Suprapubic skin (tissue), 4 donors: ENCODE data around the gene TNFAIP8L2. TPM values are rescaled to one million over a fixed set of nuclear protein-coding genes. Genes with fewer than 3 reads are reported as not detected.
A peak's percentile ranks its signal among the peaks of the same experiment; 100 is the strongest.
"Not testable (repeated sequence)": the region's sequence is repeated elsewhere in the genome, so short reads cannot be mapped to it uniquely, and the experiment has no call there.

Experiments used
- DNase-seq, 2 donors: peaks; one replicate each; pipeline ENCODE4 v3.0.0-alpha.2; 2019; ENCODE audit warnings: low spot score in 2 of 2
- H3K27ac ChIP-seq: fragments of 200-600 bp; sonication (generic); one replicate; pipeline ENCODE4 v1.5.1; 2019
- H3K27me3 ChIP-seq: fragments of 200-600 bp; sonication (generic); one replicate; pipeline ENCODE4 v1.5.1; 2019
- H3K36me3 ChIP-seq: fragments of 200-600 bp; sonication (generic); one replicate; pipeline ENCODE4 v1.5.1; 2019
- H3K4me1 ChIP-seq: fragments of 200-600 bp; sonication (generic); one replicate; pipeline ENCODE4 v1.5.1; 2019
- H3K4me3 ChIP-seq: fragments of 200-600 bp; sonication (generic); one replicate; pipeline ENCODE4 v1.5.1; 2019; ENCODE audit warnings: mild to moderate bottlenecking
- H3K9me3 ChIP-seq: fragments of 200-600 bp; sonication (generic); one replicate; pipeline ENCODE4 v1.5.1; 2019
- CTCF ChIP-seq, 2 donors: fragments of 200-600 bp in 1 of 2; fragments of 450-650 bp in 1 of 2; sonication (generic) in 1 of 2; IDR thresholded peaks; one replicate each; pipeline ENCODE4 v1.5.1; 2016 to 2019; ENCODE audit warnings: antibody characterized with exemption in 2 of 2, mild to moderate bottlenecking in 1 of 2, moderate library complexity in 1 of 2
- EP300 ChIP-seq: sonication (generic); formaldehyde crosslinking; IDR thresholded peaks from one replicate; pipeline ENCODE4 v1.6.1; 2017; ENCODE audit warnings: antibody characterized with exemption
- POLR2A ChIP-seq, 2 donors: fragments of 450-650 bp; IDR thresholded peaks; one replicate each; pipeline ENCODE4 v1.6.1; 2017; ENCODE audit warnings: antibody characterized with exemption in 2 of 2, mild to moderate bottlenecking in 2 of 2, moderate library complexity in 2 of 2
- POLR2AphosphoS5 ChIP-seq, 3 donors: sonication (generic); formaldehyde crosslinking; IDR thresholded peaks; one replicate each; pipeline ENCODE4 v1.6.1; 2017; ENCODE audit warnings: antibody characterized with exemption in 3 of 3
- WGBS: methylation state at CpG from one replicate; pipeline ENCODE4 v1.1.5; 2018; 5-methylcytosine and 5-hydroxymethylcytosine counted together
- total RNA-seq, 4 donors: library from RNA; depleted of rRNA; stranded (reverse); fragments of >200 nt; gene quantifications; one replicate each; pipeline ENCODE4 v1.1.0, GENCODE V29; 2016

Gene TNFAIP8L2
- total RNA-seq, 4 donors from 2014 or later, result 1.0 to 2.5 (median 1.5) TPM

DNA sequence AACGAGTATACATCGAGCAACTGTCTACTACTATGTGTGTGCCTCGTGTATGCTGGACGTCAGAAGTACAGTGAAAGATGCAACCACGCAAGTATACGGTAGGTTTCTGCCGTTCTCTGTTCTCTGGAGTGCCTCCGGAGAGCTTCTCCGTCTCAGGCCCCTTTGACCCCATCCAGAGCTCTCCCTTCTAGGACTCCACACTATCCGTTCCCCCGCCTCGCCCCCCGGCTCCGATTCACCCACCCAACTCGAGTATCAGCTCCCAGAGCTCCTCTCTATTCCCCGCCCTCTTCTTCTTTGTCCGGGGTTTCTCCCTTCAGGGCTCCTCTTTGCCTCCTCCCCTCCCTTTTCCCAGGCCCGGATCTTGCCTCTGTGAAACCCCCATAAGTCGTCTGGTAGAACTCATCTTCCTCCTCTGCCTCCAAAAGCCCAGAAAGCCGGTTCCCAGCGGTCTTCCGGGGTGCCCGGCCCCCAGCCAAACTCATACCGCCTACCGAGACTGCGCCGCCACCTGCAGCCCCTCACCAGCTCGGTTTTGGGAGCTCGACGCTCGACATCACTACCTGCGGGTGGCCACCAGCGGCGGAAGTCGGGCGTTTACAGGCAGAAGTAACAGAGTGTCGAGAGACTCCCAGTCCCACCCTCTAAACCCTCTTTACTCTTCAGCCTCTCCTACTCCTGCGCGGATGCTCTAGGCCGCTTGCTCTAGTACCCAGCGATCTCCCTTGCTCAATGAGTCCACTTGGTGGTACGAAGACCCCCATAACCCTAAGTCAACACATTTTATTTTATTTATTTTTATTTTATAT is 33.4 kb downstream of the TNFAIP8L2 start, which contains the start of gene VPS72:
TSS of gene VPS72 (minus strand) at position 561 of the 809 bp plus-strand sequence. CDS start at position 485, 76 bp downstream.
- peak within 1 kb of the TSS; percentile 88 for H3K27ac ChIP-seq
- under 1% methylated on average over 42 of the region's 42 CpGs for WGBS
- peaks cover 30% of the 10 kb centered on the region for H3K4me1 ChIP-seq
- peak; percentile 91 to 92 for DNase-seq
- H3K9me3 ChIP-seq, result no peaks in the 10 kb centered on the region
- H3K27me3 ChIP-seq, result no peaks in the 10 kb centered on the region
- peaks cover 12% of the 10 kb centered on the region for H3K36me3 ChIP-seq
- no peak for TF ChIP-seq CTCF (IDR thresholded peaks at IDR 0.05)
- peak in 2 of 3 donors; percentile 18 to 56 for TF ChIP-seq POLR2AphosphoS5 (IDR thresholded peaks at IDR 0.05)
- peak within 1 kb of the TSS; percentile 81 for H3K4me3 ChIP-seq

GRCh38 chr1:151192047-151192446 is 35.6 kb downstream of the TNFAIP8L2 start:
- no peak for TF ChIP-seq CTCF (IDR thresholded peaks at IDR 0.05)
- TF ChIP-seq POLR2AphosphoS5 (IDR thresholded peaks at IDR 0.05), result no peak
- TF ChIP-seq POLR2A (IDR thresholded peaks at IDR 0.05), result no peak

GRCh38 chr1:151193304-151193703 is 36.9 kb downstream of the TNFAIP8L2 start:
- Histone ChIP-seq H3K27ac (no peak overlapping the region), H3K4me3 (no peak overlapping the region), H3K9me3 (no peaks in the 10 kb centered on the region), H3K4me1 (peaks cover 45% of the 10 kb centered on the region), H3K36me3 (no peaks in the 10 kb centered on the region), H3K27me3 (no peaks in the 10 kb centered on the region)
- 62% methylated on average over 6 of the region's 6 CpGs for whole genome bisulfite sequencing
- TF ChIP-seq CTCF (IDR thresholded peaks at IDR 0.05) (no peak), EP300 (no peak), POLR2A (IDR thresholded peaks at IDR 0.05) (no peak), POLR2AphosphoS5 (IDR thresholded peaks at IDR 0.05) (no peak)
- DNase-seq, result no peak

More at GRCh38 chr1:151192047-151192446, 35.6 kb downstream of the TNFAIP8L2 start:
- no peaks in the 10 kb centered on the region for H3K36me3 ChIP-seq
- no peaks in the 10 kb centered on the region for H3K27me3 ChIP-seq
- 85% methylated on average over 7 of the region's 7 CpGs for WGBS
- H3K4me3 ChIP-seq, result no peak overlapping the region
- H3K9me3 ChIP-seq, result no peaks in the 10 kb centered on the region
- DNase-seq, result peak in 1 of 2 donors; percentile 18
- no peak overlapping the region for H3K27ac ChIP-seq
- peaks cover 42% of the 10 kb centered on the region for H3K4me1 ChIP-seq

DNA sequence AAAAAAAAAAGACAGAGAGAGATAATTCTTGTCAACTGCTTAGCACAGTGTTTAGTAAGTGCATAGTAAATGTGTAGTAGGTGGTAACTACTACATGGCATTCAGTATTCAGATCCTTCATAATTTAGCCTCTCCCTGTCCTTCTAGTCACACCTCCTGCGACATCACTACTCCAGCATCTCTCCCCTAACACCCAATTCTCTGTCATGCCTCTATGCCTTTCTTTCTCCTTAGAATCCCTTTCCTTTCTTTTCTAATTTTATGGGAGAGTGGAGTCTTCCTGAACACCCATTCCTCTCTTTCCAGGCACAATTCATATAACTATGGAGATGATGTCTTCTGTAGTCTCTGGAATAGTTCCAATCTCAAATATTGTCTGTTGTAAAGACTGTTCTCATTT is 37.4 kb downstream of the TNFAIP8L2 start:
- Histone ChIP-seq H3K27ac (peak overlapping the region; percentile 81), H3K36me3 (no peaks in the 10 kb centered on the region), H3K4me3 (no peak overlapping the region), H3K9me3 (no peaks in the 10 kb centered on the region), H3K27me3 (no peaks in the 10 kb centered on the region), H3K4me1 (peaks cover 40% of the 10 kb centered on the region)
- WGBS, result 83% methylated on average over 1 of the region's 1 CpG
- TF ChIP-seq POLR2A (IDR thresholded peaks at IDR 0.05), result no peak
- TF ChIP-seq EP300, result no peak
- no peak for TF ChIP-seq CTCF (IDR thresholded peaks at IDR 0.05)
- TF ChIP-seq POLR2AphosphoS5 (IDR thresholded peaks at IDR 0.05), result no peak
- DNase-seq, result no peak

- not testable (repeated sequence) for H3K27me3 ChIP-seq, H3K36me3 ChIP-seq, H3K9me3 ChIP-seq
- Histone ChIP-seq H3K4me3 (peak overlapping the region; percentile 35), H3K4me1 (peaks cover 41% of the 10 kb centered on the region), H3K27ac (peak overlapping the region; percentile 81)
- 55% methylated on average over 17 of the region's 17 CpGs for WGBS
- DNase-seq, result peak; percentile 92
- peak; percentile 41 to 91 (median 75) for TF ChIP-seq POLR2AphosphoS5 (IDR thresholded peaks at IDR 0.05)
Observed at GRCh38 chr1:151194894-151195594, 38.6 kb downstream of the TNFAIP8L2 start.
